Type B pancreatic cell (in vitro differentiated cells): Measurements from ENCODE around the gene ZBTB20. TPM values are rescaled to one million over a fixed set of nuclear protein-coding genes. Genes with fewer than 3 reads are reported as not detected.

Experiments
- DNase-seq: peaks from one replicate; pipeline ENCODE4 v3.0.0; 2021; ENCODE audit warnings: mixed read lengths; ENCODE audit not compliant: unreplicated experiment; ENCODE audit errors: extremely low spot score
- H3K27ac Mint-ChIP-seq: 2 replicates; pipeline ENCODE4 v1.8.0; 2021; ENCODE audit warnings: mild to moderate bottlenecking, mixed read lengths
- H3K27me3 Mint-ChIP-seq: 2 replicates; pipeline ENCODE4 v1.8.0; 2021; ENCODE audit warnings: mixed read lengths
- H3K36me3 Mint-ChIP-seq: 2 replicates; pipeline ENCODE4 v1.8.0; 2021; ENCODE audit warnings: mixed read lengths
- H3K4me1 Mint-ChIP-seq: one replicate; pipeline ENCODE4 v1.8.0; 2021; ENCODE audit warnings: mixed read lengths; ENCODE audit not compliant: unreplicated experiment
- H3K4me3 Mint-ChIP-seq: 2 replicates; pipeline ENCODE4 v1.8.0; 2021; ENCODE audit warnings: mild to moderate bottlenecking, mixed read lengths
- H3K9me3 Mint-ChIP-seq: 2 replicates; pipeline ENCODE4 v1.8.0; 2021; ENCODE audit warnings: mixed read lengths
- total RNA-seq: library from RNA; stranded (reverse); gene quantifications from 2 replicates; pipeline ENCODE4 v1.2.1, GENCODE V29; 2021; ENCODE audit warnings: low replicate concordance
- TF ChIP-seq, protein P1 (sequence below): fragments of 200-600 bp; sonication (generic); conservative IDR thresholded peaks from 2 replicates; pipeline ENCODE4 v1.5.0; 2021; ENCODE audit warnings: antibody characterized with exemption, mild to moderate bottlenecking

ZBTB20 gene
- total RNA-seq, 1 donor from 2014 or later = 14.4 TPM

DNA sequence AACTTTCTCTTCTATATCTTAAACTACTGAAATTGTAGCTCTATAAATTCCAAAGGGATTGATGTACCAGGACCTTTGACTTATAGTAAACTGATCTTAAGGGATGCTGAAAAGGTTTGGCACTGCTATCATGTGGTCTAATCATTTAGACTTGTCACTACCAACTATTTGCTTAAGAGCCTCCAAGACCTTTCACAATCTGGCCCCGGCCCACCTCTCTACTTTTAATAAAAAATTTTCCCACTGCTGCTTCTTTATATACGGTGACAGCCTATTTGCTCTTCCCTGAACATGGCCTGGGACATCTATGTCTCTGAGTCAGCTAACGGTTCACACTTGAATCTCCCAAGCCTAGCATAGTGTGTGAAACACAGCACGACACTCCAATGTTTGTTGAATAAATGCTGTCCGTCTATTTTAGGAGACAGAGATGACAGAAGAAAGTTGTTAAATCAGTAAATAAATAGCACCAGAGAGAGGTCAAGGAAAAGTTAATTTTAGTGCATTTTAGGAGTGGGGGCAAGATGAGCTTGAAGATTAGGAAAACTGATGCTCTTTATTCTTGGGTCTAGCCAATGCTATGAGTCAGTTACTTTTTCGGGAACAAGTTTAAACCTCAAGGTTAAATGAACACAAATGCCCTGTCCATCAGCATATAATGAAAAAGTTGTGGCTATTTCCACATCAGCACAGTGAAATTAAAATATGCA is 640.3 kb downstream of the ZBTB20 start:
- no peak for DNase-seq
- Mint-ChIP-seq H3K36me3 (no peaks in the 10 kb centered on the region), H3K9me3 (no peaks in the 10 kb centered on the region), H3K27ac (no peak overlapping the region), H3K4me3 (no peak overlapping the region), H3K4me1 (peaks cover 11% of the 10 kb centered on the region), H3K27me3 (no peaks in the 10 kb centered on the region)
- TF ChIP-seq, protein P1, sequence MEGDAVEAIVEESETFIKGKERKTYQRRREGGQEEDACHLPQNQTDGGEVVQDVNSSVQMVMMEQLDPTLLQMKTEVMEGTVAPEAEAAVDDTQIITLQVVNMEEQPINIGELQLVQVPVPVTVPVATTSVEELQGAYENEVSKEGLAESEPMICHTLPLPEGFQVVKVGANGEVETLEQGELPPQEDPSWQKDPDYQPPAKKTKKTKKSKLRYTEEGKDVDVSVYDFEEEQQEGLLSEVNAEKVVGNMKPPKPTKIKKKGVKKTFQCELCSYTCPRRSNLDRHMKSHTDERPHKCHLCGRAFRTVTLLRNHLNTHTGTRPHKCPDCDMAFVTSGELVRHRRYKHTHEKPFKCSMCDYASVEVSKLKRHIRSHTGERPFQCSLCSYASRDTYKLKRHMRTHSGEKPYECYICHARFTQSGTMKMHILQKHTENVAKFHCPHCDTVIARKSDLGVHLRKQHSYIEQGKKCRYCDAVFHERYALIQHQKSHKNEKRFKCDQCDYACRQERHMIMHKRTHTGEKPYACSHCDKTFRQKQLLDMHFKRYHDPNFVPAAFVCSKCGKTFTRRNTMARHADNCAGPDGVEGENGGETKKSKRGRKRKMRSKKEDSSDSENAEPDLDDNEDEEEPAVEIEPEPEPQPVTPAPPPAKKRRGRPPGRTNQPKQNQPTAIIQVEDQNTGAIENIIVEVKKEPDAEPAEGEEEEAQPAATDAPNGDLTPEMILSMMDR = no peak

GRCh38 chr3:114504941-114505628 is 642.0 kb downstream of the ZBTB20 start:
- H3K27me3 Mint-ChIP-seq = no peaks in the 10 kb centered on the region
- H3K4me1 Mint-ChIP-seq = peaks cover 7% of the 10 kb centered on the region
- no peak for DNase-seq
- no peak overlapping the region for H3K27ac Mint-ChIP-seq
- TF ChIP-seq, protein P1 = no peak
- H3K4me3 Mint-ChIP-seq = no peak overlapping the region
- no peaks in the 10 kb centered on the region for H3K36me3 Mint-ChIP-seq
- H3K9me3 Mint-ChIP-seq = no peaks in the 10 kb centered on the region

GRCh38 chr3:114502204-114502603 is 644.9 kb downstream of the ZBTB20 start:
- no peaks in the 10 kb centered on the region for H3K9me3 Mint-ChIP-seq
- no peak overlapping the region for H3K27ac Mint-ChIP-seq
- TF ChIP-seq, protein P1 = no peak
- H3K4me3 Mint-ChIP-seq = no peak overlapping the region
- H3K4me1 Mint-ChIP-seq = peaks cover 13% of the 10 kb centered on the region
- no peaks in the 10 kb centered on the region for H3K27me3 Mint-ChIP-seq
- no peak for DNase-seq
- H3K36me3 Mint-ChIP-seq = no peaks in the 10 kb centered on the region

DNA sequence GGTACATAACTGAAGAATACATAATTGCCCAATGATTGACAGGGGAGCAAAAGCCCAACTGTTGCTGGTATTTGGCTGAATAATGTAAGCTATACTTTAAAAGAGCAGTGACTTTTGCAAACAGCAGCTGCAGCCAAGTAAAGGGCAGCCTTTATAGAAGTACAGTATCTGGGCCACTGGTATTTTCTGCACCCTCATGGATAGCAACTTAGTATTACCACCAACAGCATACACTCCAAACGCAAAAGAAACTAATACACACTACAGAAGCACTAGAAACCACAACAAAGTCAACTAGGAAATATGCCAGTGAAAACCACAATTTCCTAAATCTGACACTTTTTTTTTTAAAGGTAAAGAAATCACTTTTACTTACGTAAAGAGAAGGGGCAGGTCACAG is 647.1 kb downstream of the ZBTB20 start:
- TF ChIP-seq, protein P1 = no peak
- no peaks in the 10 kb centered on the region for H3K27me3 Mint-ChIP-seq
- no peak for DNase-seq
- no peaks in the 10 kb centered on the region for H3K36me3 Mint-ChIP-seq
- H3K9me3 Mint-ChIP-seq = no peaks in the 10 kb centered on the region
- peaks cover 8% of the 10 kb centered on the region for H3K4me1 Mint-ChIP-seq
- no peak overlapping the region for H3K27ac Mint-ChIP-seq
- no peak overlapping the region for H3K4me3 Mint-ChIP-seq

DNA sequence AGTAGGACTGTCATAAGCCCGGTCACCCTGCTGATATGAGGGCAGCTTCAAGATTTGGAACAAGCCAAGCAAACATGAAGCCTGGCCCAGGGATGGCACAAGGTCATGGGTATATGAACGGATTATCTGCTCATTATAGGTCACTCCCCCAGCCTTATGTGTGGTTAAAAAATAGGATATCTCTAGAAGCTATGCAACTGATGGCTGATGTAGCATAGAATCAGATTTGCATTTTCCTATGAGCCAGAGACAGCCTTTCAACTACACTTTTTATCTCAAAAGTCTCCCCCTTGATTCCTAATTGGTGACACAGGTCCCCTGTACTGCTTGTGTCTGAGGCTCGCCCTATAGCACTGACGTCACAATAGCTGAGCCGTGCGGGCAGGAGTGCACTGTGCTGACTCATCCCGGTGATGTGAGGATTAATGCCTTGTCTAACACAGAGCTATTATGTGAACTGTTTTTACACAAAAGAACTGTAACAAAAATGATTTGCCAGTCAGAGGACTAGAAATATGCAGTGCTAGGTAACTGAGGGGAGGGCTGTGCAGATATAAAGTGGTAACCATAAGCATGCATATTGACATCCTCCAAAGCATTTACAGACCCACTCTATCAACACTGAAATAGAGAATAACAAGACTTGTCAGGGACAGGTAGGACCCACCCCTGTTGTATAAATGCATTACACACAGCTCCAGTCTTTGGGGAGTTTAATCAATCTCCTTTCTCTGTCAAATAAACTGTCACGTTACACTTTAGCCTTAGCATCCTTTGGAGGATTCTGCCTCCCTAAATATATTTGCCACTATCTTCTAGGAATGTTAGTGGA is 648.3 kb downstream of the ZBTB20 start:
- Mint-ChIP-seq H3K9me3 (no peaks in the 10 kb centered on the region), H3K36me3 (no peaks in the 10 kb centered on the region), H3K4me3 (no peak overlapping the region), H3K4me1 (peaks cover 8% of the 10 kb centered on the region), H3K27me3 (no peaks in the 10 kb centered on the region), H3K27ac (peak overlapping the region; percentile 82)
- no peak for DNase-seq
- TF ChIP-seq, protein P1 = no peak
